GM21447 (cell line): ENCODE data around the gene TMEM150A.
A peak's percentile ranks its signal among the peaks of the same experiment; 100 is the strongest.
"Not testable (repeated sequence)": the region's sequence is repeated elsewhere in the genome, so short reads cannot be mapped to it uniquely, and the experiment has no call there.

Experiments
- ATAC-seq: cut with Tn5 transposase; IDR thresholded peaks from one replicate; pipeline ENCODE4 v1.9.1; 2021; ENCODE audit not compliant: unreplicated experiment

Gene TMEM150A

DNA sequence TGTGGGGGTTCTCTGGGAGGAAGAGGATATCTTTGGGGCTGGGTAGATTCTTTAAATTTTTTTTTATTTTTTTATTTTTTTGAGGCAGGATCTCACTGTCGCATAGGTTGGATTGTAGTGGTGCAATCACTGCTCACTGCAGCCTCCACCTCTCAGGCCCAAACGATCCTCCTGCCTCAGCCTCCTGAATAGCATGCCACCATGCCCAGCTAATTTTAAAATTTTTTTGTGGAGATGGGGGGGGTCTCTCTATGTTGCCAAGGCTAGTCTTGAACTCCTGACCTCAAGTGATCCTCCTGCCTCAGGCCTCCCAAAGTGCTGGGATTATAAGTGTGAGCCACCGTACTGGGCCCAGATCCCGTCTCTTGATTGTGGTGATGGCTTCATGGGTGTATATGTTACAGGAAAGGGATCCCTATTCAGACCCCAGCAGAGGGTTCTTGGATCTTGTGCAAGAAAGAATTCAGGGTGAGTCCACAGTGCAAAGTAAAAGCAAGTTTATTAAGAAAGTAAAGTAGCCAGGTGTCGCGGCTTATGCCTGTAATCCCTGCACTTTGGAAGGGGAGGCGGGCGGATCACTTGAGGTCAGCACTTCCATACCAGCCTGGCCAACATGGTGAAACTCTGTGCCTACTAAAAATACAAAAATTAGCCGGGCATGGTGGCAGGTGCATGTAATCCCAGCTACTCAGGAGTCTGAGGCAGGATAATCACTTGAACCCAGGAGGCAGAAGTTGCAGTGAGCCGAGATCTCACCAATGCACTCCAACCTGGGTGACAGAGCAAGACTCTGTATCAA is 11.4 kb upstream of the TMEM150A start:
- ATAC-seq = no peak

DNA sequence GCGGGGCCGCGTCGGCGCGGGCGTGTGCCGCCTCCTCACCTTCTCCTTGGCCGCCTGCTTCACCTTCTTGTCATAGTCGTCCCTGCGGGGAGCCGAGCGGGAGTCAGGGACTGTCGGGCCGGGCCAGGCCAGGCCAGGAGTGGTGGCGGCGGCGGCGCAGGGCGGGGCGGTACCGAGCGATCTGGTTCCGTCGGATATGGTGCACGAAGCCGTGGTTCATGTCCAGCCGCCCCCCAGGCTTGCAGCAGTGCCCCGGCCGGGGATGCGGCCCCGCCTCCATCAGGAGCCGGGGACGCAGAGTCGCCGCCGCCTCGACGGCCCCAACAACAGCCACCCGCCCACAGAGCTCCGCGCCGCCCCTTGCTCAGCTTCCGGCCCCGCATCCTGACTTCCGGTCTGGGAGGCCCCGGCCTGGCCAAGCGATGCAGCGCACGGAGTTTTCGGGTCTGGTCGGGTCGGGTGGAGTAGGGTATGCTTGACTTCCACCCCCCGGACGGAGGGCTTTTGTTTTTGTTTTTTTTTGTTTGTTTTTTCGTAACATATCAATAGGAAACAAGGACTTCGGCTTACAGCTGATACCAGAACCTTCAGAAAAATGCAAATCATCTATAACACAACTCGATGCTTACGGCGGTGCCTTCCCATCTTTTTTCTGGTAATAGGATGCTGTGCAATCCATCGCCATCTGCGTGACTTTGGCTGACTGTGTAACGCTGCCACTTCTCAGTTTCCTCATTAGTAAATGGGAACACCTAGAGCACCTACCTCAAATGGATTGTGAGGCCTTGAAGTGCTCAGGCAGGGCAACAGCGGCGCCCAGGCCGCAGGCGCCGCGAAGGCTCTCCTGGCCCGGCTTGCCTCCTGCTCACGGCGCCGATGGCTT is 9.4 kb upstream of the TMEM150A start, which contains the start of gene C2orf68:
TSS of gene C2orf68 (minus strand) at position 362 of the 883 bp plus-strand sequence. CDS start at position 280, 82 bp downstream.
- peak; percentile 79 for ATAC-seq

DNA sequence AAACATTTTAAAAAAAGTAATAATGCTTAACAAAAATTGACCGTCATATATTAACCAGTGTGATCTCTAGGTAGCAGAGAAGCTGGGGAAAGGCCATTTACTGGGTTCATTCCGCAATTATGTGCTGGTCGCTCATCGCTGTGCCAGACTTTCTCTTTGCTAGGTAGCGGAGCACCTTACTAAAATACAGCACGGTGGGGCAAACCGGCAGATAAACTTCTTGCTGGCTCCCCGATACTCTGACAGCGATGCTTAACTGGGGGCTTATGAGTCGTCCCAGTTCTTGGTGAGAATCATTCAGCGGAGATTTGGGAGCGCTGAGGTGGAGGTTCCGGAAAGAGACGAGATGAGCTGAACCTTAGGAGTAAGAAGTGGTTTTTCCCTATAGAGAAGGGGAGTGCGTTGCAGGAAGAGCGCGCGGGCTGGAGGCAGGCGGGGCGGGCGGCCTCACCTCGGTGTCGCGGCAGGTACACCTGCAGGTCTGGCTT is 8.8 kb upstream of the TMEM150A start:
- peak; percentile 17 for ATAC-seq

DNA sequence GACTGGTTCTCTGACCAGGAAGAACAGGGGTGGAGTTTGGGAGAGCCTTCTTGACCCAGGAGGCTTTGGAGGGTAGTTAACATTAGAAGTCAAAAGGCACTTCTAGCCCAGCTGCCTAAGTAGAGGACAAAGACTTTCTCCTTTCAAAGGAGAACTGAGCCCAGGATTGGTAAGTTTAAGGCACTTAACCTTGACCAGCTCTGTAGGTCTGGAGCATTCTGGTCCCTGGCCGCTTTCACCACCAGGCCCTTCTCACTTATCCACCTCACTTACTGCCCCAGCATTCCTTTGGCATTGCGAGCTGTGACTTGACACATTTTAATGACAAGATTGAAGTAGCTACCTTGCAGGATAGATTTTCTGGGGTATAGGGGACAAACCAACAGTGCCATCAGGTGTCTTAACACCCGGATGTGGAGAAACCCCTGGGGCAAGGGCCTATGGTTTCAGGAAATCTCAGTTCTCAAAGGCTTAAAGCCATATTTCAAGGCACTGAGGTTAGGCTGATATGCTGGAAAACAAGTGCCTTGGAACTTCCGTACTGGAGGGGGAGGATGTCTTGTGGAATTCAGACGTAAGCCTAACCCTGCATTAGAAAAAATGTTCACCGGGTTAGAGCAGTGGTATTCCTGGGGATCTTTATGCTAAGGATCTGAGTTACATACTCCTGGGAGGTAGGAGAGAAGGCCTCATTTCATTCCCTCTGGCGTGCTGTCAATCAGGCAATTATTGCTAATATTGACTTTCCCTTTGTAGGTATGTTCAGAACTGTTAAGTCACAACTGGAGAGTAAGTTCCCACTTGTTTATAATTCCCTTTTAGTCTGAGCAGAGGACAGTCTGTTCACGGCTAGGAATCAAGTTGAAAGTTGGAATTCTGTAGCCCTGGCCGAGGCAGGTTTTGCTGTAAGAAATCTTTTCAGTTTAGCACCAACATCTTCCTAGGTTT is 5.0 kb upstream of the TMEM150A start:
- no peak for ATAC-seq

DNA sequence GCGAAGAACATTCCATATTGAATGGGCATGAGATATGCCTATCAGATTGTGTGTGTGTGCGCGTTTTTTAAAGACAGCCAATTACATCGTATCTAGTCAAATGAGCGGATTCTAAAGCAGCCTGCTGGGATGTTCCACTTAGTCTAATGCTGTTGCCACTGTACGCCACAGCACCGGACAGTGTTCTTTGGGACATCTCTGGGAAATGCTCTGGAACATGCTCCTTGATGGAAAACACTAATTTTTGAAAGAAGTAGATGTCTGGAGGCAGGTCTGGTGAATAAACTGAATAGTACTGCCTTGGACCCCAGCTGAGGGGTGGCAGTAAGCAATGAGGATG is 3.6 kb upstream of the TMEM150A start:
- ATAC-seq = no peak

DNA sequence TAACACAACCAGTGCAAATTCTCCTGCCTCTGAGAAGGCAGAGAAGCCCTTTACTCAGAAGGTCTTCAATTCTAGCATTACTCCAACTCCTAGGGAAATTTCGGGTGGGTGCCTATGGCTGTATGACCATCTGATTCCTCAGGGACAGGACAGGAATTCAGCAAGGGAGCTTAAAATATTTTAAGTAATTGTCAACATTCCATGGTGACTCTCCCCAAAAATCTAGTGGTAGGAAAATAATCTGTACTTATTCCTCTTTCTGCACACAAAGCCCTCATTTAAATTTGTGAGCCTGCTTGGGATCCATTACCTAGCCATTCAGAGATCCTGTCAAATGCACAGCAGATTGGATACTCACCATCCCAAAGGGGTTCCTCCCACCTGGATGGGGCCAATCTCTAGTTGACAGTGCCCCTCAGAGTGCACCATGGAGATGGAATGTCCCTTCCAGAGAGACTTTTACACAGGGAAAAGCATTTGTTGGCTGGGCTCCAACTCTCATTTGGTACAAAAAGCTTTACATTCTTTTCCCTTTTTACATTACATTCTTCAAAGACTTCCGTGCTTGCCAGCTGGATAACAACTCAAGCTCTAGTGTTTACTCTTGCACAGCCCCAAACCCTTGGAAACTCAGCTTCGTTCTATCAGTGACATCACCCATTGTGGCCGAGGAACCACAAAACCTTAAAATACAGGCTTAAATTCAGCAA is 3.1 kb upstream of the TMEM150A start:
- ATAC-seq = no peak

DNA sequence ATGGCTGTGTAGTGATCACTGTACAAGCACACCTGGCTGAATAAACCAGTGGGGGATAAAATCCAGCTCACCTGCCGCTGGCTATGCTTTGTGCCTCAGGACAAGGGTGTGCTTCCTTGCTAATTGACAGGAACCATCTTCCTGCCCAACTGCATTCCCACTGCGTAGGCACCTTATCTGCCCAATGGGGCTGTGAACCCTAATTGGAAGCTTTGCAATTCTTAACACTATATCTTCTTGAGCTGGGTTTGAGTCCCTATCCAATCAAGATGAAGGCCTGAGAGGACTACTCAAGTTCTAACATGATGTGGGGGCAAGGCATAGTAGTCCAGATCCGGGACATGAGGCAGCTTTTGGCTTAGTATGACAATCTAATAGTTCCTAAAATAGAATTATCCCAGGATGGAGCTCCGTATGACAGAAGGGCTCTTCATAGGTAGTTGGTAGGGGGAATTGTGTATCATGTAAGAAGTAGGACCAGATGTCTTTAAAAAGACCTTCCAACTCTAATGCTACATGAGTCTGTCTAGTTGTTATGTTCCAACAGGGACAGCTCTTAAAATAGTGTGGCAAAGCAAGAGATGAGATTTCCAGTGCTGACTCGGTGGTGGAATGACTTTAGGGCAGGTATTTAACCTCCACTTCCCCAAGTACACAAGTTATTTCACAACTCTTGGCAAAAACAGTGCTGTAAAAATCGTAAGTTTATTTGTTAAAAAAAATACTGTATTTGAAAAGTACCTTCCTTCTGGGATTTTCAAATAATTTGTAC is 2.3 kb upstream of the TMEM150A start:
- ATAC-seq = no peak

DNA sequence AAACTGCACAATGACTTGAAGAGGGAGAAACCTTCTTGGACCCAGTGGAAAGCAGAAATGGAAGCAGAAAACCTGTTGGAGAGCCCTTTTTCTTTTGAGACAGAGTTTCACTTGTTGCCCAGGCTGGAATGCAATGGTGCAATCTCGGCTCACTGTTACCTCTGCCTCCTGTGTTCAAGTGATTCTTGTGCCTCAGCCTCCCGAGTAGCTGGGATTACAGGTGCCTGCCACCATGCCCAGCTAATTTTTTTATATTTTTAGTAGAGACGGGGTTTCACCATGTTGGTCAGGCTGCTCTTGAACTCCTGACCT is 1.6 kb upstream of the TMEM150A start:
- not testable (repeated sequence) for ATAC-seq

DNA sequence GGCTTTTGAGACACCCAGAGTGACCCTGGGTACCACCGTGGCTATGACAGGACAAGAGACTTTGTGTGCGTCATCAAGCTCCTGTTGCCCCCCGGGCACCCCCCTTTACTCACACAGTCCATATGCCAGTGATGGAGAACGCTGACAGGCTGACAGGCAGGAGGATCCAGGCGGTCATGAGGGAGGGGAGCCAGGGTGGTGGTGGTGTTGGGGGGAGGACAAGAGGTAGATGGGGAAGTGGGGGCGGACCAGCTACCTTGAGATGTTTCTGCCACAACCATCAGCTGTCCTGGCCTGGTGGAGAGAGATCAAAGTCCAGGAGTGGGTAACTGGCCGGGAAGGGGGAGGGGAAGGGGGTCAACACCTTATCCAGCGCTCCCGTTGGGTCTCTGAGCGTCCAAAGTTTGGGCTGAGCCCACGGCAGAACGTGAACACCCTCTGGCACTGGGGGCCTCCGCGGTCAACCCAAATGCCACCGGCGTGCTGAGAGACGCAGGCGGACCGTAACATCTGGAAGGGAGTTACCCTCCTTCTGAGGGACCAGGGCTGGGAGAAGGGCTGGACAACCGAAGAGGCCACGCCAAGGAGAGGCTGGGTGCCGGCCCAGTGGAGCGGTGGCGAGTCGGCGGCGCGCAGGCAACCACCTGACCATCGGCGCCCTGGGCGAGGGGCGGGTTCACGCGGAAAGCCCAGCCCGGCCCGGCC is 575 bp downstream of the TMEM150A start:
- peak; percentile 40 for ATAC-seq

DNA sequence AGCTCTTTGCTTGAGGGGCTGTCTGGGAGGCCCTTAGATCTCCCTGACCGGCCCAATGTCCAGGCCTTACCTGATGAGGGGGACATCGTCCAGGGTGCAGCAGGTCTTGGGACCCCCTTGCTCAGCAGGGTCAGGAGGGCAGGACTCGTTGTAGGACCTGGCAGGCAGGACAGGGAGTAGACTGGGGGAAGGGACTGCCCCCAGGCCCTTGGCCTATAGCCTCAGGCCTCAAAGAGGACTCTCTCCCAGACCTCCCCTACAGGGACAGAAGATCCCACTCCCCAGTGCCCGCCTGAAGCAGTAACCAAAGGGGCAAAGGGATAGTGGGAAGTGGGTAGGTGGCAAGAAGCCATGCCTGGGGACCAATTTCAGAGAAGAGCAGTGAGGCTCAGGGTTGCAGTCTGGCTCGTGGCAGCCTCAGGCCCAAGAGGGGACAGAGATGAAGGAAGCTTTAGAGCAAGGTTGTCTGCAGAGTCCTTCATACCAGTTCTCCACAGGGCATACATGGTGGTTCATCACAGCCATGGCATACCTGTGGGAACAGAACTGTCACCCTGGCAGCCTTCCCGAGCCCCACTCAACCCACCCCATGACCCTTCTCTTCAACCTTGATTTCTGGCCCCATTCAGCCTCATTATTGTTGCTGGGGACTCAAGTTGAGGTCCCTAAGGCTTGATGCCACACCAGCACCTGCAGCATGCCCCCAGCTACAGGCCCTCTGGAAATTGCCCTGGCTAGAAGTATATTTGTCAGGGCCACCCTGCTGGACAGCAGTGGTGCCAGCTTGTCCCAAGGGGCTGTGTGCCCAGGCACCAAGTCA is 1.3 kb downstream of the TMEM150A start:
- ATAC-seq = no peak

DNA sequence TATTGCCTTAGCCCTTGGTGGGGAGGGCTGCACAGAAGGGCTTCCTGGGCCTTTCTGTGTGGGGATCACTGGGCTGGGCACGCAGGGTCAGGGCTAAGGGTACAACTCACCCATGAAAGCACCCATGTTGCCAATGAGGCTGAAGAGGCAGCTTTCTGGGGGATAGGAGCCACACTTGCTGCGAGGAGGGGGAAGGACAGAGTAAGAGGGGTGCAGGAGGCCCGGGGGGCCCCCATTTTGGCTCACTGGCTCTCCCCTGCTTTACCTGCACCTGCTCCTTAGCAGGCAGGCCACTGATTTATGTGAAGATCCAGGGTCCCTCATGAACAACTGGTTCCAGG is 2.3 kb downstream of the TMEM150A start:
- ATAC-seq = no peak

DNA sequence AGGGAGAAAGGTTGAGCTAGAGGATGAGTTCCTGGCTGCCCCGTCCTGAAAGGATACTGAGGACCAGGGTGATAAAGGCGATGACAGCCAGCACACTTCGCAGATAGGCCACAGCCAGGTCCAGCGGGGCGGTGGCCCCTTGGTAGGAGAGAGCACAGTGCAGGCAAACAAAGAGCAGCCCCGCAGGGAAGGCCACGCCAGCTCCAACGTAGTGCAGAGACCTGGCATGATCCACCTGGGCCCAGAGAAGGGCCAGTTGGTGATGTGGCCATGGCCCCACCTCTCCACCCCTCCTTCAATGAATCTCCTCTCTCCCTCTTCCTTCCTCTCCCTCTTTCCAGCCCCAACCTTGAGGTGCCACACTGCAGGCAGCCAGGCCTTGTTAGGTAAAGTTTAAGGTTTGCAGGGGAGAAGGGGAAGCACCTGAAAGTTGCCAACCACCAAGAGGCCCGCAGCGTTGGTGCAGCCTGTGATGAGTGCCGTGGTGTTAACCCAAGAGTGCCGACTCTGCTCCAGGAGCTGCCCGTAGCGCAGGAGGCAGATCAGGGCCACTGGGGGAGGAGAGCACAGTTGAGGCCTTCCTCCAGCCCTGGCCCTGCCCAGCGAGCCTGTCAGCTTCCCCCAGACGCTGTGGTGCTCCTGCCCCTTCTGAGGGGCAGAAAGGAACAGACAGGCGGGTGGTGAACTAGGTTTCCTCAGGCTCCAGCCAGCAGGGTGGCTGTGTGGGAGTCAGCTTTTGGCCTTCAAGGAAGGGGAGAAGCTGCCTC is 2.8 kb downstream of the TMEM150A start:
- no peak for ATAC-seq

DNA sequence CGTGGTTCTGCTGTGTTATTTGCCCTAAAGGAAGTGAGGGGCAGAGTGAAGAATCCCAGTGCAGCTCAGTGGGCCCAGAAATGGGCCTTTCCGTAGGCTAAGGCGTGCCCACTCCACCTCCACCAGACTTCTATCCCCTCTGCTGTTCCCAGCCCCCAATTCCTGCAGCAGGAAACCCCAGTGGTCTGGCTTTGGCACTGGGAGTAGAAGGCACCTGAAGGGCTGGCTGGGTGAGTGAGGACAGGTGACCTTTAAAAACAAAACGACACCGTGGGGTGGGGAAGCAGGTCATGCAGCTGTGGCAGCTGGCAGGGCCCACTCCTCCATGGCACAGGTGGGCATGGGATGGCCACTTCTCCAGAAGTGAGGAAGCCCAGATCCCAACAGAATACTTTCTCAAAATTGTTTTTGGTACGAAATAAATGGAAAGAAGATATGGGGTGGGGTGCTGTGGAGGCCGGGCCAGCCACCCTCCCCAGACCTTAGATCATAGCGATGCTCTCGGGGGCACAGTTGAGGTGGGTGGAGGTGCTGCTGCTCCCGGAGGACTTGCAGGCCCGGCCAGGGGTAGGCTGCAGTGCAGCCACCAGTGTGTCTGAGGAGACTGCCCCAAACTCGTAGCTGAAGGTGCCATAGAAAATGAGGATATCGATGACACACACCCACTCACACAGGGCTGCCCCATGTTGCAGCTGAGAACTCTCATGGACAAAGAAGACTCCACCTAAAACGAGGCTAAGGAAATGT is 3.7 kb downstream of the TMEM150A start:
- no peak for ATAC-seq

DNA sequence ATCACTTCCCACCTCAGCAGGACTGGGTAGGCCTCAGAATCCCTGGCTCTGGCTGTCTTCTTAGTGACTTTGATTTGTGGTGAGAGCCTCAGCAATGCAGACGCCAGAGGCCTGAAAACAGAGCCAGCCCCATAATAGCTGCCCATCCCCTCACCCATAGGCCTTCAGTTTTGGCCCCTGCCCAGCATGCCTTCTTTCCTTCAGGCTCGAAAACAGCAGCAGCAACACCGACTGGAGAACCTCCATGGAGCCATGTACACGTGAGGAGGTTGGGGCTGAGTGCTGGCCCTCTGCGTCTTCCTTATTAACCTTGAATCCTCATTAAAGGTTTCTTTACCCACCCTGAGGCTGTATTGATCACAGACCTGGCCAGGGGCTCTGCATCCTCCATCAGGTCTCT is 5.3 kb downstream of the TMEM150A start:
- no peak for ATAC-seq

DNA sequence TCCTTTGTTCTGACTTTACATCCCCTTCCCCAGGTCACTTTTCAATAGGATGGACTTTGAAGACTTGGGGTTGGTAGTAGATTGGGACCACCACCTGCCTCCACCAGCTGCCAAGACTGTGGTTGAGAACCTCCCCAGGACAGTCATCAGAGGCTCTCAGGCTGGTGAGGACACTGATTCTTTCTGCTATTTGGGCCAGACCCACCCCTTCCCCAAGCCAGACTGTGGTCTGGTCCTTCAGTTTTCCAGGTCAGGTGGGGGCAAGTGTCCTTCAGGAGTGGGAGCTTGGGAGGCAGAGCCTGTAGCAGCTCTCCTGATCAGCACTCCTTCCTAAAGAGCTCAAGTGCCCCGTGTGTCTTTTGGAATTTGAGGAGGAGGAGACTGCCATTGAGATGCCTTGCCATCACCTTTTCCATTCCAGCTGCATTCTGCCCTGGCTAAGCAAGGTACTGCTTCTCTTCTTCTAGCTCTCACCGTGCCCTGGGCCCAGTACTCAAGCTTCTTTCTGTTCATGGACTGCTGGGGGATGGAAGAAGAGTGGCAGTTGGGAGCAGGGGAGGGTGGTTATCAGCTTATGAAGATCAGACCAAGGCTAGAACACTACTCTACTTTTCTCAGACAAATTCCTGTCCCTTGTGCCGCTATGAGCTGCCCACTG is 5.9 kb downstream of the TMEM150A start:
- no peak for ATAC-seq

DNA sequence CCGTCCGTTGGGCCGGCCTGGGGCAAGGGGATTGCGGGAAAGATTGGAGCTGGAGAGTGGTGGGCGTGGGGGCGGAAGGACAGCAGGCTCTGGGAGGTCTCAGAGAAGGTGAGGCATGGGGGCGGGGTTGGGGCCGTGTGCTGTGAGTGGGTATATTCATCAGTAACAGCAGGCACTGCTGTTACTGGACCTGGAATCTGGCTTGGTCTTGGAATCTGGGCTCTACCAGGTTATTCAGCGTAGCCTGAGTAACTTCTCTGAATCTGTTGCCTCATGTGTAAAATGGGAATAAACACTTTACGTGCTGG is 6.5 kb downstream of the TMEM150A start:
- ATAC-seq = no peak
